GM12878 (cell line): ENCODE data around the gene CALR. TPM values are rescaled to one million over a fixed set of nuclear protein-coding genes. Genes with fewer than 3 reads are reported as not detected.

Experiments used
- ASH2L ChIP-seq: fragments of 300-600, 200-600 bp; sonication (generic); IDR thresholded peaks from 2 replicates; pipeline ENCODE4 v1.6.1; 2017; ENCODE audit warnings: low read depth, mild to moderate bottlenecking, borderline replicate concordance
- CBX5 ChIP-seq: sonication (generic); IDR thresholded peaks from 2 replicates; pipeline ENCODE4 v1.6.1; 2016; ENCODE audit warnings: low read depth, moderate library complexity, mild to moderate bottlenecking, inconsistent platforms
- CHD1 ChIP-seq: IDR thresholded peaks from 2 replicates; pipeline ENCODE4 v1.6.1; 2012; ENCODE audit warnings: low read depth, low read length, improper control_type of control experiment
- ETV6 ChIP-seq, 2 experiments: fragments of 450-650 bp in 1 of 2; IDR thresholded peaks in 1 of 2; conservative IDR thresholded peaks in 1 of 2; 2 replicates each; pipeline ENCODE4 v1.6.1; 2014; ENCODE audit warnings: antibody characterized with exemption in 1 of 2, borderline replicate concordance in 1 of 2, low read depth in 1 of 2, mild to moderate bottlenecking in 1 of 2, moderate library complexity in 1 of 2
- GABPA ChIP-seq: IDR thresholded peaks from 2 replicates; pipeline ENCODE4 v1.6.1; 2014; ENCODE audit warnings: antibody characterized with exemption, low read depth, mild to moderate bottlenecking, inconsistent platforms
- HDGF ChIP-seq: fragments of 450-650 bp; IDR thresholded peaks from 2 replicates; pipeline ENCODE4 v1.6.1; 2016; ENCODE audit warnings: antibody characterized with exemption
- JUNB ChIP-seq: IDR thresholded peaks from 2 replicates; pipeline ENCODE4 v1.6.1; 2016; ENCODE audit warnings: antibody characterized with exemption, mild to moderate bottlenecking
- MTA3 ChIP-seq: IDR thresholded peaks from 2 replicates; pipeline ENCODE4 v1.6.1; 2012; ENCODE audit warnings: low read length, inconsistent platforms, borderline replicate concordance
- RAD51 ChIP-seq: fragments of 450-650 bp; IDR thresholded peaks from 2 replicates; pipeline ENCODE4 v1.6.1; 2016; ENCODE audit warnings: moderate library complexity, mild to moderate bottlenecking, inconsistent platforms
- RCOR1 ChIP-seq: conservative IDR thresholded peaks from 2 replicates; pipeline ENCODE4 v1.6.1; 2012; ENCODE audit warnings: low read depth, low read length, improper control_type of control experiment
- SMAD5 ChIP-seq: IDR thresholded peaks from 2 replicates; pipeline ENCODE4 v1.6.1; 2016; ENCODE audit warnings: antibody characterized with exemption, low read depth
- SMARCA5 ChIP-seq: fragments of 450-650 bp; IDR thresholded peaks from 2 replicates; pipeline ENCODE4 v1.6.1; 2017; ENCODE audit warnings: mild to moderate bottlenecking
- SMC3 ChIP-seq: IDR thresholded peaks from 2 replicates; pipeline ENCODE4 v1.6.1; 2011; ENCODE audit warnings: low read length, improper control_type of control experiment, borderline replicate concordance
- SREBF1 ChIP-seq: IDR thresholded peaks from 2 replicates; pipeline ENCODE4 v1.6.1; 2012; ENCODE audit warnings: mild to moderate bottlenecking, low read length
- TARDBP ChIP-seq: IDR thresholded peaks from 2 replicates; pipeline ENCODE4 v1.6.1; 2016; ENCODE audit warnings: borderline replicate concordance
- TCF12 ChIP-seq: IDR thresholded peaks from 2 replicates; pipeline ENCODE4 v1.6.1; 2011; ENCODE audit warnings: low read depth, mild to moderate bottlenecking, low read length
- ZNF592 ChIP-seq: fragments of 450-650 bp; IDR thresholded peaks from 2 replicates; pipeline ENCODE4 v1.6.1; 2017; ENCODE audit warnings: mild to moderate bottlenecking, moderate library complexity
- polyA plus RNA-seq, 11 experiments: library from polyadenylated mRNA; depleted of rRNA in 4 of 11; unstranded in 6 of 11; stranded (reverse) in 5 of 11; fragments of >200 nt; fragmentation: Nextera tagmentation in 4 of 11; fragmentation: Illumina TruSeq in 1 of 11; extraction: Ambion mirVana in 4 of 11; extraction: Trizol in 1 of 11; gene quantifications; 1 replicate in 1 of 11; 2 replicates in 10 of 11; pipeline versions ENCODE4 v1.2.1 to v1.2.3, GENCODE V29; 2011 to 2016; ENCODE audit warnings: inconsistent platforms in 2 of 11, missing spikeins in 2 of 11, low read depth in 1 of 11
- total RNA-seq, 4 experiments: library from RNA; depleted of rRNA in 3 of 4; stranded (reverse); fragments of >200 nt in 3 of 4; fragmentation: Illumina TruSeq in 1 of 4; extraction: Trizol in 1 of 4; gene quantifications; 2 replicates each; pipeline versions ENCODE4 v1.2.1 to v1.2.3, GENCODE V29; 2013 to 2021
- TF ChIP-seq, protein P1 (sequence below): fragments of 450-650 bp; IDR thresholded peaks from 2 replicates; pipeline ENCODE4 v1.6.1; 2017; ENCODE audit warnings: mild to moderate bottlenecking
- TF ChIP-seq, protein P2 (sequence below): IDR thresholded peaks from 2 replicates; pipeline ENCODE4 v1.6.1; 2011; ENCODE audit warnings: low read depth, low read length, improper control_type of control experiment, borderline replicate concordance
- TF ChIP-seq, protein P3 (sequence below): IDR thresholded peaks from 2 replicates; pipeline ENCODE4 v1.6.1; 2012; ENCODE audit warnings: mild to moderate bottlenecking, low read depth, low read length

CALR gene
- total and polyA plus RNA-seq, 10 of the 15 experiments (the other 5 are each of a cell fraction or from before 2014, with no cell fraction given): 202 to 1,451 (median 749) TPM

DNA sequence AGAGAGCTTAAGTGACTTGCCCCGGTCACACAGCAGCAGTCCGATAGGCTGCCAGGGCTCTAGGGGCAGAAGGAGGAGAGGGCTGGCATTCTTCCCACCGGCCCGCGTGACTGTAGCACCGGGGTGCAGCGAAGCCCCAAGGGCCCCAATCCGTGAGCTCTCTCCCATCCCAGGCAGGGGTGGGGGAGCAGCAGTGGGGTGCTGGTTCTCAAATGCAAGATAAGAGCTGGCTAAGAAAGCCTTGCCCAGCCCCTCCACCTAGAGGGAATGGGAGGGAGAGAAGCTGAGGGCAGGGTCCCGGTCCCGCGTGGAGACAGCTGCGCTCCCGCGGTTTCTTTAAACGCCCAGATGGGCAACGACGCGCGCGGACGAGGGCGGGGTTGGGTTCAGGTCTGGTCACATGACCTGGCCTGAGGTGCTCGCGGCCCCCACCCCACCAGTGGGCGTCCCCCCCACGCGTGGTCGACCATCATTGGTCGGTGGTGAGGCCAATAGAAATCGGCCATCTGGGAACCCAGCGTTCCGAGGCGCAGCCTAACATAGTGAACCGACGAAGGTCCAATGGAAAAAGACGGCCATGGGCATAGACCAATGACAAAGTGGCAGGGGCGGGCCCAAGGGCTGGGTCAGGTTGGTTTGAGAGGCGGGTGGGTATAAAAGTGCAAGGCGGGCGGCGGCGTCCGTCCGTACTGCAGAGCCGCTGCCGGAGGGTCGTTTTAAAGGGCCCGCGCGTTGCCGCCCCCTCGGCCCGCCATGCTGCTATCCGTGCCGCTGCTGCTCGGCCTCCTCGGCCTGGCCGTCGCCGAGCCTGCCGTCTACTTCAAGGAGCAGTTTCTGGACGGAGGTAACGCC is at the start of gene CALR (continued):
- TF ChIP-seq, protein P1, sequence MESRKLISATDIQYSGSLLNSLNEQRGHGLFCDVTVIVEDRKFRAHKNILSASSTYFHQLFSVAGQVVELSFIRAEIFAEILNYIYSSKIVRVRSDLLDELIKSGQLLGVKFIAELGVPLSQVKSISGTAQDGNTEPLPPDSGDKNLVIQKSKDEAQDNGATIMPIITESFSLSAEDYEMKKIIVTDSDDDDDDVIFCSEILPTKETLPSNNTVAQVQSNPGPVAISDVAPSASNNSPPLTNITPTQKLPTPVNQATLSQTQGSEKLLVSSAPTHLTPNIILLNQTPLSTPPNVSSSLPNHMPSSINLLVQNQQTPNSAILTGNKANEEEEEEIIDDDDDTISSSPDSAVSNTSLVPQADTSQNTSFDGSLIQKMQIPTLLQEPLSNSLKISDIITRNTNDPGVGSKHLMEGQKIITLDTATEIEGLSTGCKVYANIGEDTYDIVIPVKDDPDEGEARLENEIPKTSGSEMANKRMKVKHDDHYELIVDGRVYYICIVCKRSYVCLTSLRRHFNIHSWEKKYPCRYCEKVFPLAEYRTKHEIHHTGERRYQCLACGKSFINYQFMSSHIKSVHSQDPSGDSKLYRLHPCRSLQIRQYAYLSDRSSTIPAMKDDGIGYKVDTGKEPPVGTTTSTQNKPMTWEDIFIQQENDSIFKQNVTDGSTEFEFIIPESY: no peak
- TF ChIP-seq ETV6 (conservative IDR thresholded peaks at IDR 0.05 in 1 of 2, IDR thresholded peaks at IDR 0.05 in 1 of 2; ENCODE audit: borderline replicate concordance in 1 of 2, low read depth in 1 of 2) (no peak), CBX5 (no peak), MTA3 (no peak), JUNB (no peak), GABPA (no peak), SMARCA5 (peak; percentile 54; the same call in 1 of the 2 replicates), RAD51 (peak; percentile 97), ASH2L (no peak), RCOR1 (no peak), SREBF1 (no peak), CHD1 (peak; percentile 90; the same call in 1 of the 2 replicates), ZNF592 (no peak), SMC3 (no peak), HDGF (peak; percentile 49; the same call in 1 of the 2 replicates), TARDBP (no peak), TCF12 (0 out of 2 replicates have a peak, but pooled peaks have one; percentile 65), SMAD5 (peak; percentile 96)
- TF ChIP-seq, protein P2, sequence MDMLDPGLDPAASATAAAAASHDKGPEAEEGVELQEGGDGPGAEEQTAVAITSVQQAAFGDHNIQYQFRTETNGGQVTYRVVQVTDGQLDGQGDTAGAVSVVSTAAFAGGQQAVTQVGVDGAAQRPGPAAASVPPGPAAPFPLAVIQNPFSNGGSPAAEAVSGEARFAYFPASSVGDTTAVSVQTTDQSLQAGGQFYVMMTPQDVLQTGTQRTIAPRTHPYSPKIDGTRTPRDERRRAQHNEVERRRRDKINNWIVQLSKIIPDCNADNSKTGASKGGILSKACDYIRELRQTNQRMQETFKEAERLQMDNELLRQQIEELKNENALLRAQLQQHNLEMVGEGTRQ: peak; percentile 68
- TF ChIP-seq, protein P3, sequence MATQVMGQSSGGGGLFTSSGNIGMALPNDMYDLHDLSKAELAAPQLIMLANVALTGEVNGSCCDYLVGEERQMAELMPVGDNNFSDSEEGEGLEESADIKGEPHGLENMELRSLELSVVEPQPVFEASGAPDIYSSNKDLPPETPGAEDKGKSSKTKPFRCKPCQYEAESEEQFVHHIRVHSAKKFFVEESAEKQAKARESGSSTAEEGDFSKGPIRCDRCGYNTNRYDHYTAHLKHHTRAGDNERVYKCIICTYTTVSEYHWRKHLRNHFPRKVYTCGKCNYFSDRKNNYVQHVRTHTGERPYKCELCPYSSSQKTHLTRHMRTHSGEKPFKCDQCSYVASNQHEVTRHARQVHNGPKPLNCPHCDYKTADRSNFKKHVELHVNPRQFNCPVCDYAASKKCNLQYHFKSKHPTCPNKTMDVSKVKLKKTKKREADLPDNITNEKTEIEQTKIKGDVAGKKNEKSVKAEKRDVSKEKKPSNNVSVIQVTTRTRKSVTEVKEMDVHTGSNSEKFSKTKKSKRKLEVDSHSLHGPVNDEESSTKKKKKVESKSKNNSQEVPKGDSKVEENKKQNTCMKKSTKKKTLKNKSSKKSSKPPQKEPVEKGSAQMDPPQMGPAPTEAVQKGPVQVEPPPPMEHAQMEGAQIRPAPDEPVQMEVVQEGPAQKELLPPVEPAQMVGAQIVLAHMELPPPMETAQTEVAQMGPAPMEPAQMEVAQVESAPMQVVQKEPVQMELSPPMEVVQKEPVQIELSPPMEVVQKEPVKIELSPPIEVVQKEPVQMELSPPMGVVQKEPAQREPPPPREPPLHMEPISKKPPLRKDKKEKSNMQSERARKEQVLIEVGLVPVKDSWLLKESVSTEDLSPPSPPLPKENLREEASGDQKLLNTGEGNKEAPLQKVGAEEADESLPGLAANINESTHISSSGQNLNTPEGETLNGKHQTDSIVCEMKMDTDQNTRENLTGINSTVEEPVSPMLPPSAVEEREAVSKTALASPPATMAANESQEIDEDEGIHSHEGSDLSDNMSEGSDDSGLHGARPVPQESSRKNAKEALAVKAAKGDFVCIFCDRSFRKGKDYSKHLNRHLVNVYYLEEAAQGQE: no peak
